DND-41 (cell line): ENCODE measurements around the gene ZP1.

Source experiments
- ATAC-seq: fragments of 200-7000 bp; cut with Tn5 transposase; 3 replicates; pipeline ENCODE4 v1.9.1; 2021; ENCODE audit warnings: low read depth; ENCODE audit not compliant: insufficient read depth
- DNase-seq: peaks from one replicate; pipeline ENCODE4 v3.0.0-alpha.2; 2020
- H2AFZ ChIP-seq: 2 replicates; pipeline ENCODE4 v1.6.0; 2012; ENCODE audit warnings: low read depth, low read length
- H3K27ac ChIP-seq: 2 replicates; pipeline ENCODE4 v1.5.1; 2012; ENCODE audit warnings: low read length, inconsistent platforms
- H3K27me3 ChIP-seq: fragments of 200-600 bp; sonication (generic); 2 replicates; pipeline ENCODE4 v1.6.0; 2012; ENCODE audit warnings: low read length, mild to moderate bottlenecking, inconsistent platforms; ENCODE audit not compliant: insufficient read depth, poor library complexity
- H3K36me3 ChIP-seq: 2 replicates; pipeline ENCODE4 v1.5.1; 2012; ENCODE audit warnings: low read length, inconsistent platforms; ENCODE audit not compliant: insufficient read depth
- H3K4me1 ChIP-seq: 2 replicates; pipeline ENCODE4 v1.5.1; 2012; ENCODE audit warnings: mild to moderate bottlenecking, low read length; ENCODE audit not compliant: insufficient read depth
- H3K4me2 ChIP-seq: 2 replicates; pipeline ENCODE4 v1.6.0; 2012; ENCODE audit warnings: mild to moderate bottlenecking, moderate library complexity, low read length, inconsistent platforms; ENCODE audit not compliant: insufficient read depth
- H3K4me3 ChIP-seq, 2 experiments: fragments of 200-600 bp in 1 of 2; shearing (Covaris generic) in 1 of 2; 2 replicates each; pipeline ENCODE4 v1.5.1; 2012 to 2016; ENCODE audit warnings: inconsistent platforms in 2 of 2, low read length in 2 of 2, mild to moderate bottlenecking in 2 of 2, low read depth in 1 of 2, moderate library complexity in 1 of 2
- H3K79me2 ChIP-seq: 2 replicates; pipeline ENCODE4 v1.6.0; 2012; ENCODE audit warnings: low read length, inconsistent platforms; ENCODE audit not compliant: insufficient read depth
- H3K9ac ChIP-seq: 2 replicates; pipeline ENCODE4 v1.6.0; 2012; ENCODE audit warnings: low read depth, mild to moderate bottlenecking, inconsistent platforms, low read length, moderate library complexity
- H3K9me3 ChIP-seq: 2 replicates; pipeline ENCODE4 v1.5.1; 2012; ENCODE audit warnings: low read length, moderate library complexity, mild to moderate bottlenecking, inconsistent platforms; ENCODE audit not compliant: insufficient read depth, severe bottlenecking
- H4K20me1 ChIP-seq: 2 replicates; pipeline ENCODE4 v1.6.0; 2012; ENCODE audit warnings: low read length; ENCODE audit not compliant: insufficient read depth
- CTCF ChIP-seq: IDR thresholded peaks from 2 replicates; pipeline ENCODE4 v1.5.1; 2012; ENCODE audit warnings: borderline replicate concordance, low read length, moderate library complexity, mild to moderate bottlenecking; ENCODE audit not compliant: poor library complexity, severe bottlenecking; ENCODE audit errors: extremely low read depth
- EZH2 ChIP-seq: IDR thresholded peaks from 3 replicates; pipeline ENCODE4 v1.6.1; 2012; ENCODE audit warnings: borderline replicate concordance, low read depth, mild to moderate bottlenecking, moderate library complexity, low read length, inconsistent platforms; ENCODE audit not compliant: severe bottlenecking

Gene ZP1

GRCh38 chr11:60835534-60835846 is 31.9 kb upstream of the ZP1 start:
- ATAC-seq: no peak
- Histone ChIP-seq H3K27me3 (no peaks in the 10 kb centered on the region), H3K9ac (no peak overlapping the region), H3K4me3 (no peak overlapping the region), H3K4me1 (peaks cover 13% of the 10 kb centered on the region; the same call in 1 of the 2 replicates), H4K20me1 (no peaks in the 10 kb centered on the region), H3K27ac (no peak overlapping the region), H2AFZ (no peak overlapping the region), H3K4me2 (no peak overlapping the region), H3K9me3 (no peaks in the 10 kb centered on the region), H3K36me3 (no peaks in the 10 kb centered on the region), H3K79me2 (no peaks in the 10 kb centered on the region)
- DNase-seq: no peak
- no peak for TF ChIP-seq CTCF
- no peak for TF ChIP-seq EZH2

- no peak overlapping the region for H2AFZ ChIP-seq
Observed at GRCh38 chr11:60836866-60837515, 30.4 kb upstream of the ZP1 start.

GRCh38 chr11:60838132-60838531 is 29.2 kb upstream of the ZP1 start:
- H3K9me3 ChIP-seq: no peaks in the 10 kb centered on the region
- peaks cover 25% of the 10 kb centered on the region for H3K4me1 ChIP-seq
- H3K4me3 ChIP-seq: no peak overlapping the region
- no peaks in the 10 kb centered on the region for H3K27me3 ChIP-seq
- peaks cover 16% of the 10 kb centered on the region for H3K79me2 ChIP-seq
- ATAC-seq (no peak), DNase-seq (no peak)
- no peaks in the 10 kb centered on the region for H3K36me3 ChIP-seq
- no peak overlapping the region for H3K4me2 ChIP-seq
- no peak overlapping the region for H2AFZ ChIP-seq
- no peak for TF ChIP-seq CTCF
- no peak for TF ChIP-seq EZH2
- no peak overlapping the region for H3K9ac ChIP-seq
- H3K27ac ChIP-seq: no peak overlapping the region
- H4K20me1 ChIP-seq: no peaks in the 10 kb centered on the region

More at GRCh38 chr11:60836866-60837515, 30.4 kb upstream of the ZP1 start:
- Histone ChIP-seq H3K79me2 (peaks cover 5% of the 10 kb centered on the region), H3K27ac (no peak overlapping the region), H3K4me2 (no peak overlapping the region), H3K4me1 (peaks cover 21% of the 10 kb centered on the region), H3K4me3 (no peak overlapping the region), H3K36me3 (no peaks in the 10 kb centered on the region), H3K27me3 (no peaks in the 10 kb centered on the region), H3K9me3 (no peaks in the 10 kb centered on the region), H3K9ac (no peak overlapping the region), H4K20me1 (no peaks in the 10 kb centered on the region)
- no peak for ATAC-seq
- DNase-seq: no peak
- no peak for TF ChIP-seq CTCF
- no peak for TF ChIP-seq EZH2
